ENCODE measurements around the gene ACAD10.

DNA sequence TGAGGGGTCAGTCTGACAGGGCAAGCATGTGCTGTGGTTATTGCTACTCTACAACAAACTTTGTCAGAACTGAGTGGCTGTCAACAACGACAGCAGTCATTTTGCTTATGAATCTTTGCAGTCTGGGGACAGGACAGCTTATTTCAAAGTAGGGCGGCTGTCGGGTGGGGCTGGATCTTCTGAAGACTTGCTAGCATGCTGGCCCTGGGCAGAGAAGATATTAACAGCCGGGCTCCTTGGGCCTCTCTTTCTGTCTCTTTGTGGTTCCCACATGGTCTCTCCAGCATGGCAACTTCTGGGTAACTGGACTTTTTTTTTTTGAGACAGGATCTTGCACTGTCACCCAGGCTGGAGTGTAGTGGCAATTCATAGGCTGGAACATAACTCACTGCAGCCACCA, 46.9 kb downstream of the ACAD10 start:
- TF ChIP-seq POLR2A (IDR thresholded peaks at IDR 0.05) = no peak
- TF ChIP-seq, protein P1, sequence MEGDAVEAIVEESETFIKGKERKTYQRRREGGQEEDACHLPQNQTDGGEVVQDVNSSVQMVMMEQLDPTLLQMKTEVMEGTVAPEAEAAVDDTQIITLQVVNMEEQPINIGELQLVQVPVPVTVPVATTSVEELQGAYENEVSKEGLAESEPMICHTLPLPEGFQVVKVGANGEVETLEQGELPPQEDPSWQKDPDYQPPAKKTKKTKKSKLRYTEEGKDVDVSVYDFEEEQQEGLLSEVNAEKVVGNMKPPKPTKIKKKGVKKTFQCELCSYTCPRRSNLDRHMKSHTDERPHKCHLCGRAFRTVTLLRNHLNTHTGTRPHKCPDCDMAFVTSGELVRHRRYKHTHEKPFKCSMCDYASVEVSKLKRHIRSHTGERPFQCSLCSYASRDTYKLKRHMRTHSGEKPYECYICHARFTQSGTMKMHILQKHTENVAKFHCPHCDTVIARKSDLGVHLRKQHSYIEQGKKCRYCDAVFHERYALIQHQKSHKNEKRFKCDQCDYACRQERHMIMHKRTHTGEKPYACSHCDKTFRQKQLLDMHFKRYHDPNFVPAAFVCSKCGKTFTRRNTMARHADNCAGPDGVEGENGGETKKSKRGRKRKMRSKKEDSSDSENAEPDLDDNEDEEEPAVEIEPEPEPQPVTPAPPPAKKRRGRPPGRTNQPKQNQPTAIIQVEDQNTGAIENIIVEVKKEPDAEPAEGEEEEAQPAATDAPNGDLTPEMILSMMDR (IDR thresholded peaks at IDR 0.05 in 8 of 11, conservative IDR thresholded peaks at IDR 0.05 in 3 of 11) = no peak
